ENCODE results near the gene GALNT10. TPM values are rescaled to one million over a fixed set of nuclear protein-coding genes. Genes with fewer than 3 reads are reported as not detected.

GALNT10 gene
- total and polyA plus RNA-seq, 2 of the 8 experiments (the other 6 are each of a cell fraction or from before 2014, with no cell fraction given), result 4.6 to 15.5 TPM

GRCh38 chr5:154412316-154412715 lies 221.8 kb downstream of the GALNT10 start (continued):
- TF ChIP-seq E2F6 (IDR thresholded peaks at IDR 0.05) (no peak), ZNF274 (IDR thresholded peaks at IDR 0.05; ENCODE audit: borderline replicate concordance, extremely low read depth, low read length) (no peak), CHD2 (IDR thresholded peaks at IDR 0.05; ENCODE audit: low read length) (no peak), SAP30 (IDR thresholded peaks at IDR 0.05; ENCODE audit: insufficient read depth, insufficient replicate concordance, low read length) (no peak), SP2 (IDR thresholded peaks at IDR 0.05; ENCODE audit: low read length) (no peak), RBBP5 (IDR thresholded peaks at IDR 0.05; ENCODE audit: borderline replicate concordance, low read depth, low read length) (no peak), NANOG (IDR thresholded peaks at IDR 0.05; ENCODE audit: insufficient read depth, low read depth, low read length, poor library complexity, severe bottlenecking) (no peak), TAF1 (IDR thresholded peaks at IDR 0.05; ENCODE audit: low read depth, low read length) (no peak)
